Suprapubic skin (tissue), 4 donors: ENCODE results near the gene RAG2. TPM values are rescaled to one million over a fixed set of nuclear protein-coding genes. Genes with fewer than 3 reads are reported as not detected.

Source experiments
- DNase-seq, 2 donors: peaks; one replicate each; pipeline ENCODE4 v3.0.0-alpha.2; 2019; ENCODE audit warnings: low spot score in 2 of 2
- H3K27ac ChIP-seq: fragments of 200-600 bp; sonication (generic); one replicate; pipeline ENCODE4 v1.5.1; 2019
- H3K27me3 ChIP-seq: fragments of 200-600 bp; sonication (generic); one replicate; pipeline ENCODE4 v1.5.1; 2019
- H3K36me3 ChIP-seq: fragments of 200-600 bp; sonication (generic); one replicate; pipeline ENCODE4 v1.5.1; 2019
- H3K4me1 ChIP-seq: fragments of 200-600 bp; sonication (generic); one replicate; pipeline ENCODE4 v1.5.1; 2019
- H3K4me3 ChIP-seq: fragments of 200-600 bp; sonication (generic); one replicate; pipeline ENCODE4 v1.5.1; 2019; ENCODE audit warnings: mild to moderate bottlenecking
- H3K9me3 ChIP-seq: fragments of 200-600 bp; sonication (generic); one replicate; pipeline ENCODE4 v1.5.1; 2019
- EP300 ChIP-seq: sonication (generic); formaldehyde crosslinking; IDR thresholded peaks from one replicate; pipeline ENCODE4 v1.6.1; 2017; ENCODE audit warnings: antibody characterized with exemption
- POLR2A ChIP-seq, 2 donors: fragments of 450-650 bp; IDR thresholded peaks; one replicate each; pipeline ENCODE4 v1.6.1; 2017; ENCODE audit warnings: antibody characterized with exemption in 2 of 2, mild to moderate bottlenecking in 2 of 2, moderate library complexity in 2 of 2
- POLR2AphosphoS5 ChIP-seq, 3 donors: sonication (generic); formaldehyde crosslinking; IDR thresholded peaks; one replicate each; pipeline ENCODE4 v1.6.1; 2017; ENCODE audit warnings: antibody characterized with exemption in 3 of 3
- WGBS: methylation state at CpG from one replicate; pipeline ENCODE4 v1.1.5; 2018; 5-methylcytosine and 5-hydroxymethylcytosine counted together
- total RNA-seq, 4 donors: library from RNA; depleted of rRNA; stranded (reverse); fragments of >200 nt; gene quantifications; one replicate each; pipeline ENCODE4 v1.1.0, GENCODE V29; 2016
- TF ChIP-seq, protein P1 (sequence below), 2 donors: fragments of 200-600 bp in 1 of 2; fragments of 450-650 bp in 1 of 2; sonication (generic) in 1 of 2; IDR thresholded peaks; one replicate each; pipeline ENCODE4 v1.5.1; 2016 to 2019; ENCODE audit warnings: antibody characterized with exemption in 2 of 2, mild to moderate bottlenecking in 1 of 2, moderate library complexity in 1 of 2

Gene RAG2
- total RNA-seq, 4 donors from 2014 or later: not detected

DNA sequence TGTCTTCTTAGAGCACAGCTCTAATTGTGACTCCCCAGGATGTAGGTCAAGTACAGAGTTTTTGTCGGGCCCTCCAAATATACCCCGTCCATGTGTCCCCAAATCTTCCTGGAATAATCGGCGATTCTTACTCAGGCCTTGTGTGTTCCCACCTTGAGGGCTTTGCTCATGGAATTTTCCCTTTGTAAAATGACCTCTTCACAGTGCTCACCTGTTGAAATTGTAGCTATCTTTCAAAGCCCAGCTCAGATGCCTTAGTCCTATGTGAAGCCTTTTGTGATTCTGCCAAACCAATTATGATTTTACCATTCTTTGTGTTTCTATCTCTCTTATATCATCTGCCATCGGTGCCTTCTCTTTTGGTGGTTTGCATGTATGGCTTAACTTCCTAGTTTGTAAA is 30.1 kb upstream of the RAG2 start:
- no peak overlapping the region for H3K4me3 ChIP-seq
- H3K27ac ChIP-seq: no peak overlapping the region
- H3K36me3 ChIP-seq: no peaks in the 10 kb centered on the region
- no peak for TF ChIP-seq POLR2AphosphoS5 (IDR thresholded peaks at IDR 0.05)
- no peak for TF ChIP-seq EP300
- TF ChIP-seq, protein P1, sequence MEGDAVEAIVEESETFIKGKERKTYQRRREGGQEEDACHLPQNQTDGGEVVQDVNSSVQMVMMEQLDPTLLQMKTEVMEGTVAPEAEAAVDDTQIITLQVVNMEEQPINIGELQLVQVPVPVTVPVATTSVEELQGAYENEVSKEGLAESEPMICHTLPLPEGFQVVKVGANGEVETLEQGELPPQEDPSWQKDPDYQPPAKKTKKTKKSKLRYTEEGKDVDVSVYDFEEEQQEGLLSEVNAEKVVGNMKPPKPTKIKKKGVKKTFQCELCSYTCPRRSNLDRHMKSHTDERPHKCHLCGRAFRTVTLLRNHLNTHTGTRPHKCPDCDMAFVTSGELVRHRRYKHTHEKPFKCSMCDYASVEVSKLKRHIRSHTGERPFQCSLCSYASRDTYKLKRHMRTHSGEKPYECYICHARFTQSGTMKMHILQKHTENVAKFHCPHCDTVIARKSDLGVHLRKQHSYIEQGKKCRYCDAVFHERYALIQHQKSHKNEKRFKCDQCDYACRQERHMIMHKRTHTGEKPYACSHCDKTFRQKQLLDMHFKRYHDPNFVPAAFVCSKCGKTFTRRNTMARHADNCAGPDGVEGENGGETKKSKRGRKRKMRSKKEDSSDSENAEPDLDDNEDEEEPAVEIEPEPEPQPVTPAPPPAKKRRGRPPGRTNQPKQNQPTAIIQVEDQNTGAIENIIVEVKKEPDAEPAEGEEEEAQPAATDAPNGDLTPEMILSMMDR (IDR thresholded peaks at IDR 0.05): no peak
- no peak for TF ChIP-seq POLR2A (IDR thresholded peaks at IDR 0.05)
- H3K9me3 ChIP-seq: no peaks in the 10 kb centered on the region
- 94% methylated on average over 5 of the region's 5 CpGs for WGBS
- no peak for DNase-seq
- peaks cover 4% of the 10 kb centered on the region for H3K4me1 ChIP-seq
- H3K27me3 ChIP-seq: no peaks in the 10 kb centered on the region

DNA sequence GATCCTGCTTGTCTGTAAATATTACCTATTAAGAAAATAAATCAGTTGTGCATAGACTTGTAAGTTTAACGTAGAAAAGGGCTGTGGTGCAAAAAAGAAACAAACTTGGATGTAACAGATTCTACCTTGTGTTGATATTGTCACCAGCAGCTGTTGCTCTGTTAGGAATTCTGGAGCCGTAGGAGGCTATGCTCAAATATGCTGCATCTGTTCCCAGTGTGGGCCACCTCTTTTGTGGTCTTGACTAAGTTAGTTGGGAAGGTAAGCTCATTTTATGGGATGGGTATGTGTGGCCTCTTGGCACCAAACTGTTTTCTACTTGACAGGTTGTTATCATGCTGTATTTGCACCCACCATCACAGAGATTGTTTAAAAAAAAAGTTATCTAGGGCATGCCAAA is 29.4 kb upstream of the RAG2 start:
- no peaks in the 10 kb centered on the region for H3K9me3 ChIP-seq
- WGBS: 90% methylated on average over 2 of the region's 2 CpGs
- H3K4me1 ChIP-seq: peaks cover 4% of the 10 kb centered on the region
- no peak for DNase-seq
- H3K27ac ChIP-seq: no peak overlapping the region
- H3K4me3 ChIP-seq: no peak overlapping the region
- H3K27me3 ChIP-seq: no peaks in the 10 kb centered on the region
- TF ChIP-seq POLR2A (IDR thresholded peaks at IDR 0.05) (no peak), POLR2AphosphoS5 (IDR thresholded peaks at IDR 0.05) (no peak), EP300 (no peak)
- TF ChIP-seq, protein P1 (IDR thresholded peaks at IDR 0.05): no peak
- H3K36me3 ChIP-seq: no peaks in the 10 kb centered on the region

DNA sequence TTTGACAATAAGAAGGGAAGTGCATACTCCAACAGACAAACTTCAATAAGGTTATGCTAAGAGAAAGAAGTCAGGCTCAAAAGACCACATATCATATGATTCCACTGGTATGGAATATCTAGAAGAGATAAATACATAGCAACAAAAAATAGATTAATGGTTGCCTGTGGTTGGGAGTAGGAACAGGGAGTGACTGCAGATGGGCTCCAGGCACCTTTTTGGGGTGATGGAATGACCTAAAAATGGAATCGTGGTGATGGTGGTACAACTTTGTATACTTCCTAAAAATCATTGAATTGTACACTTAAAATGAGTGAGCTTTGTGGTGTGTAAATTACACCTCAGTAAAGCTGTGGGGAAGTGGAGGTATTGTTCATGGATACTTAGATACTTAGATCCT is 29.0 kb upstream of the RAG2 start:
- Histone ChIP-seq H3K4me3 (no peak overlapping the region), H3K36me3 (no peaks in the 10 kb centered on the region), H3K9me3 (no peaks in the 10 kb centered on the region), H3K4me1 (peaks cover 4% of the 10 kb centered on the region), H3K27ac (no peak overlapping the region), H3K27me3 (no peaks in the 10 kb centered on the region)
- WGBS: 86% methylated on average over 1 of the region's 1 CpG
- TF ChIP-seq, protein P1 (IDR thresholded peaks at IDR 0.05): no peak
- TF ChIP-seq POLR2AphosphoS5 (IDR thresholded peaks at IDR 0.05) (no peak), POLR2A (IDR thresholded peaks at IDR 0.05) (no peak), EP300 (no peak)
- no peak for DNase-seq

DNA sequence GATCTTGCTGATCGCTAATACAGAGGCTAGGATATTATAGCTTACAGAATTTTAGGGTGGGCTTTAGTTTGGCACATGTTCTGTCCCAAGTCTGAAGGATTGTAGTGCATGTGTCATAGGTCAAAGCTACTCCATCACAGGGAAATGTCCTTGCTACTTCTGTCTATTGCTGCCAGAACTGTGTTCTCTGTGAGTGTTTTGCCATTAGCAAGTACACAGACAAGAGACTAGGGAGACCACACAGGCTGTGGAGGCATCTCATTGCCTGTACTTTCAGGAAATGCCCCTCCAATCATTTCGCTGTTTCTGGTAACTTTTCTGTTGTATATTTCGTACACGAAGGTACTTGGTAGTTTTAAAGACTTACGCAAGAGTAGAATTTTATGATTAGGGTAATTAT is 25.5 kb upstream of the RAG2 start:
- Histone ChIP-seq H3K27ac (no peak overlapping the region), H3K36me3 (no peaks in the 10 kb centered on the region), H3K4me1 (no peaks in the 10 kb centered on the region), H3K27me3 (no peaks in the 10 kb centered on the region), H3K9me3 (no peaks in the 10 kb centered on the region), H3K4me3 (no peak overlapping the region)
- TF ChIP-seq POLR2AphosphoS5 (IDR thresholded peaks at IDR 0.05) (no peak), POLR2A (IDR thresholded peaks at IDR 0.05) (no peak), EP300 (no peak)
- TF ChIP-seq, protein P1 (IDR thresholded peaks at IDR 0.05): no peak
- no peak for DNase-seq
- WGBS: 96% methylated on average over 5 of the region's 5 CpGs

DNA sequence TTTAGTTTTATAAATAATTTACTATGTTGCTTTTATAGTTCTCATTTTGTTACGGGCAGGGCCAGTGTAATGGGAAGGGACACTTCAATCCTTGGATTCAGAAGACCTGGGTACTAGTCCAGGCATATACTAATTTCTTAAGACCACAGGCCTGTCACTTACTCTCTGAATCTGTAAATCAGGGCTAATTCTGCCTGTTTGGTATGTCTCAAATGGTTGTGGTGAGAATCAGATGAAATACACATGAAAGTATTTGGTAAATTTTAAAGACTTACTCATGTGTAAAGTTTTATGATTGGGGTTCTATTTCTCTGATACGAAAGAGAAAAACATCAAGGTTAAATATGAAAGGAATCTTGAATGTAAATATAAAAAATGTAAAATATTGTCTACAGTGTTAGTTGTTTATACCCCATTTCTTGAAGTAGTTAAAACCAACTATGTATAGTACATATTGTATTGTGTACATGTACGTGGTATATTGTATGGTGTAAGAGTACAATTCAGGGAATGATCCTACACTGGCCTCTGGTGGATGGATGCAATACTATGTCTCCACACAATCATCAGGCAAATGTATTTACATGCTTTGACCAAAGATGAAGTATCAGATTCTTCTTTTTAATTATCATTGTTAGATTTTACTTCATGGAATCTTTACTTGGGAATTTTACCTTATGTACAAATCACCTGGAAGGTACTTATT is 24.5 kb upstream of the RAG2 start:
- H3K36me3 ChIP-seq: no peaks in the 10 kb centered on the region
- H3K9me3 ChIP-seq: no peaks in the 10 kb centered on the region
- H3K4me3 ChIP-seq: no peak overlapping the region
- H3K27ac ChIP-seq: no peak overlapping the region
- TF ChIP-seq POLR2A (IDR thresholded peaks at IDR 0.05) (no peak), POLR2AphosphoS5 (IDR thresholded peaks at IDR 0.05) (no peak), EP300 (no peak)
- TF ChIP-seq, protein P1 (IDR thresholded peaks at IDR 0.05): no peak
- no peak for DNase-seq
- H3K27me3 ChIP-seq: no peaks in the 10 kb centered on the region
- 78% methylated on average over 3 of the region's 3 CpGs for WGBS
- H3K4me1 ChIP-seq: no peaks in the 10 kb centered on the region
